HG02884 (cell line): ENCODE data around the gene SIAH1.
"Not testable (repeated sequence)": the region's sequence is repeated elsewhere in the genome, so short reads cannot be mapped to it uniquely, and the experiment has no call there.

ENCODE experiments used
- ATAC-seq: cut with Tn5 transposase; IDR thresholded peaks from one replicate; pipeline ENCODE4 v1.9.1; 2021; ENCODE audit warnings: mild to moderate bottlenecking, moderate library complexity; ENCODE audit not compliant: unreplicated experiment

Gene SIAH1

DNA sequence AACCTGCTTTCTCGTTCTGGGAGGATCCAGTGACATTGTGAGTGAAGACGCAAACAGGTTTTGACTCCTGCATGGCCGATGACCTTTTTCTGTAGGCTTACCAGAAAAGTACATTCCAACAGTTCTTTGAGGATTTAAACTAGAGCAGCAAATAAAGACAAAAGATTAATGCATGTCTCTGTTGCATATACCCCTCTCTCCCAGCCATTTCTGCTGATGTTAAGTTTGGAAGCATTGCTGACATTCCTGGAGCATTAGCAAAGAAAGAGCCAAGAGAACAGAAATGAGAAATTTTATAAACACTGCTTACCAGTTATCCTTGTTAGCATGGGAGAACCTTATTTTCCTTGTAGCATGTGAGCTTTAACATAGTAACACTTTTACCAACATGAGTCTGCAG is 49.3 kb downstream of the SIAH1 start:
- ATAC-seq = no peak

DNA sequence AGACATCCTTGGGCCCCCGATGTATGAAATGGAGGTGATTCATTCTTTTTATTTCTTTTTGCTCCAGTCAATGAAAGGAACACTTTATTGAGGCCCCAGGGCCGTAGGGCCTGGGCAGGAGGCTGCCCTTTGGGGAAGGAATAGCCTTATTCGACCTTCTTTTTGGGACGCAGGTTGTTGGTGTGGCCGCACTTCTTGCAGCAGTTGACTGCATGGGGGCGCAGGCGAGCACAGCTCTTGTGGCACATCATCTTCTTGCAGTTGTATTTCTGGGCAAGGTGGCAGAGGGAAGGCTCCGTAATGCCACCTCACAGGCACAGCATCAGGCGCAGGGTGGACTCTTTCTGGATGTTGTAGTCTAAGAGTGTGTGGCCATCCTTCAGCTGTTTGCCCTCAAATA is 50.9 kb downstream of the SIAH1 start:
- no peak for ATAC-seq

DNA sequence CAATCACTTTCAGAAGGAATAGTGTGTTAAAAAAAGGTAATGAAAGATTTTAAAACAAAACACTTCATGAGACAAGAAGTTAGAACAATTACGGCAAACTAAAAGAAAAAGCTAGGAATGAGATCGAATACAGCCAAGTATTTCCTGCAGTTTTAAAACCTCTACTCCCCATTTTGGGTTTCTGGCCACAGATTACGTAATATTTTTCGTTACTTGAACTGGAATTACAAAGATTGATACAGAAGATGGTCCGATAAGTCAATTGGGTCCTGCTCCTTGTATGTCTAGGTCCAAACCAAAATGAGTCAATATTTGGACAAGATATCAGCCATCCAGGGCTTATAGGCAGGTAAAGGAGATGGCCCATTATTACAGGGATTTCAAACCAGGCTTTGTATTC is 52.2 kb downstream of the SIAH1 start:
- no peak for ATAC-seq

DNA sequence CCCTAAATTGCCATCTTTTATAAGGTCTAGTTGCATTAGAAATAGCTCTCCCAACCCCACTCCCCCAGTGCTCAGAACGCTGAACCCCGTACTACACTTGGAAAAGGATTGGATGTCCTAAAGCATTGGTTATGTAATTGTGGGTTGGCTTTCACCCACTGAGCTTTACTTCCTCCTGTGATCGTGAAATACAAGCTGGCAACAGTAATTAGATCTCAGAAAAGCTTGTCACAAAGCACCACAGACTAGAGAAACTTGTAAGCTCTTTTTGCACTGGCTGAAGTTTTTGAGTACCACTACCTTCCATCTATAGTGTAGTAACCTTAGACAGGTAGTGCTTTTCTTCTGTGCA is 54.4 kb downstream of the SIAH1 start:
- ATAC-seq = no peak

DNA sequence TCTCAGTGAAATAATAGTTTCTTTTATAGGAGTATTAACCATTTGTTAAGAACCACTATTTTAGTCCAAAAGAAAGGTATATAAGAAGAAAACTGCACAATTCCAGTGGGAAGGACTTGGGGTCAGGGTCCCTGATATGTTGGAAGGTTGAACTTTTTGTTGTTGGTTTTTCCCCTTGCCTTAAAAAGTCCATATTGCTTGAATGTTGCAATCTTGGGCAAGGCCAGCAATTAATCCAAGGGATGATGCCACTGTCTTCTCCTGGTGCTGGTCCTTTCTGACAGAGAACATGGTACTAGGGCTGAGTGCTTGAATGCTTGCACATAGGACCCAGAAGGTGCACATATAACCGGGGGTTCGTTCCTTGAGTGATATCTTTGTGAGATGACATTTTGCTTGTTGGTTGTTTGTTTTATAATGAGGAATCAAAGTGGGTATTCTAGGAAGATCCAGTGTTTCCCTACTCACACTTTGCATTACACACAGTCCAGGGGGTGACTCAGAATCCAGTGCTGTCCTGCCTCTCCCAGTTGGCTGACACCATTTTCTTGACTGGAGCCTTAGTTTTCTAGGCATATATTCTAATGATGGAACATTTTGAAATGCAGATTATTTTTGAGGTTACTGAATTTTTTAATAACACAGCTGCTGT is 54.9 kb downstream of the SIAH1 start:
- no peak for ATAC-seq

DNA sequence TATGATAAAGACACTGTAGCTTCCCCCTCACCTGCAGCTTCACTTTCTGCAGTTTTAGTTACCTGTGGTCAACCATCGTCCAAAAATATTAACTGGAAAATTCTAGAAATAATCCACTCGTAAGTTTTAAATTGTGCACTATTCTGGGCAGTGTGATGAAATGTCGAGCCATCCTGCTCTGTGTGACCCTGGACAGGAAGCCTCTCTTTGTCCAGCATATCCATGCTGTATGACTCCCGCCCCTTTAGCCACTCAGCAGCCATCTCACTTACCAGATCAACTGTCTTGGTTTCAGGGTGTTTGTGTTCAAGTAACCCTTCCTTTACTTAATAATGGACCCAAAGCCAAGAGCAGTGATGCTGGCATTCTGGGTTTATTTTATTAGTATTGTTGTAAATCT is 56.1 kb downstream of the SIAH1 start:
- no peak for ATAC-seq

DNA sequence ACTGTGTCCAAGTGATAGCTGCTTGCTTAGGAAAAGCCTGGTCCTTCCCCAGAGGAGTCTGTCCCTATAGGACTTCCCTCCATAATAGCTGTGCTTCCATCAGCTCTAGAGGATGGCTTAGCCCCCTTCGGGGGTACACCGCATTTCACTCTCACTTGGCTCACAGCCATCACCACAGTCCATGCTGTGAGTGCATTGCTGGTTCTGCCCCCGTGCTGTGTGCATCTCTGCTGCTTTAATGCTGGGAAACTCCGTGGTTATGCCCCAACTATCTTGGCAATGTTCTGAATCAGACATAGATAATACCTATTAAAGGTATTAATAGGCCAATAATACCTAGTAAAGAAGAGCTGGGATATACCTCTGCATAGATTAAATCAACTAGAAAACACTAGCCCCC is 58.3 kb downstream of the SIAH1 start:
- ATAC-seq = no peak

DNA sequence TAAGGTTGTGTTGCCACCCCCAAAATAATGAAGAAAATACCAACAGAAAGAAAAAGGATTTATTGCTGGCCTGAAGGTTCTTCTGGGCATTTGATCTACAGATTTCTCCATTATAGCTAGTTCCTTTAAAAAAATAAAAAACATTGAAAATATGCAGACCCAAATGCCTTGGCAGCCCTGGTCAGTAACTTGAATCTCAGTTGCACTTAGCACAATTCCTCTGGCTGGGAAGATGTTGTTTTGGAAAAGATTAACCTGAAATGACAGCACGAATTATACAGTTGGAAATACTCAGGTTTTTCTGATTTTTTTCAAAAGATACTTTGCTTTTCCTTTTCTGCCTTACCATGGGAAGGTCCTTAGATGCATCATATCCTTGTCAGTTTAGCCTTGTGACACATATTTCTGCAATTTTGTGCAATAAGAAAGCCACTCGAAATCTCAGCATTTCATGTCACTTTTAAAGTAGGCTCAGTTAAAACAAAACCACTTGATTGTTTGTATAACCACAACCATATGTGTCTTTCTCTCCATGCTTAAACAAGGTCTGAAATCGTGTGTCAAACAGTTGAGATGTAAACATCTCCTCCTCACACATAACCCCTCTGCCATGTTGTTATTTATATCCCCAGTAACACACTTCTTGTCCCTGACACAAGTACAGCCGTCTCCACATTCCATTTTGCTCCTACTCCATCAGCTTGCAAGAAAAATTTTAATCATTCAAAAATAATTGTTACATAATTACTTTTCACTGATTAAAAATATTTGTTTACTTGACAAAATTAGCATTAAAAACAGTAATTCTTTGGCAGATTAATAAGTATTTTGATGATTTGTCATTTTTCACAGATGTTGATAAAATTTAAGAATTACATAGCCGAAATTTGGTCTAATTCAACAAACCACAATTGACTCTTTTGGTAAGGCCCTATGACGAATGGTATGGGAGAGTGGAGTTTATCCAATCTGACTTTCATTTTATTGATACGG is 61.1 kb downstream of the SIAH1 start:
- no peak for ATAC-seq

DNA sequence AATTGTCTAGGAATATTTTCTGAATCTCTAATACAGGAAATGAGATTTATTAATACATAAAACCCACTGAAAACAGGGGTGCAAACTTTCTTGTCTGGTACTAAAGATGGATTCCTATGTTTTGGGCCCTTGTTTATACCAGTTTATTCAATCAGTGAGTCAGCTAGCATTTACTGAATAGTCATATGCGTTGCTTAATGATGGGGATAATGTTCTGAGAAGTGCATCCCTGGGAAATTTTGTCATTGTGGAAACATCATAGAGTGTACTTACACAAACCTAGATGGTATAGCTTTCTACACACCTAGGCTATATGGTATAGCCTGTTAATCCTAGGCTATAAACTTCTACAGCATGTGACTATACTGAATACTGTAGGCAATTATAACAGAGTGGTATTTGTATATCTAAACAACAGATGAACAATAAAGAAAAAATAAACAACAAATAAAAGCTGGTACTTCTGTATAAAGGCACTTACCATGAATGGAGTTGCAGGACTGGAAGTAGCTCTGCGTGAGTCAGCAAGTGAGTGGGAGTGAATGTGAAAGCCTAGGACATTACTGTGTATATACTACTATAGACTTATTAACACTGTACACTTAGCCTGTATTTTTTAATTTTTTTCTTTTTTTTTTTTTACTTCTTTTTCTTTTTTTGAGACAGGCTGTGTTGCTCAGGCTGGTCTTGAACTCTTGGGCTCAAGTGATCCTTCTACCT is 63.7 kb downstream of the SIAH1 start:
- no peak for ATAC-seq

DNA sequence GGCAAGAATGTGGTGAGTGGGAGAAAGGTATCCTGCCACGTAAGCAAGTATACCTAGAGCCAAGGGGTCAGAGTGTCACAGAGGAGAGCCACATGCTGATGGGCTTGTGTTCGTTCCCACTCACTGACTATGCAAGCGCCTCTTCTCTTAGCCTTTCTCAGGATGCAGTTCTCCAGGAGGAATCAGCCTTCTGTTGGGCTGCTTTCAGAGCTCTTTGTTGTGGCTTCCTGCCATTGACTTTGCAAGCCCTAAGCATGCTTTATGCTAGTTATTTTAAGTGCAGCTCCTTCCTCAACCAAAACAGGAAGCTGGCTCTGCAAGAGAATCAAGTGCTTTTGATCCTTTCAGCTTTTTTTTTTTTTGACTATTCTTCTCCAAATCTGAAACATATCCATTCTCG is 66.6 kb downstream of the SIAH1 start:
- ATAC-seq = peak; percentile 70

DNA sequence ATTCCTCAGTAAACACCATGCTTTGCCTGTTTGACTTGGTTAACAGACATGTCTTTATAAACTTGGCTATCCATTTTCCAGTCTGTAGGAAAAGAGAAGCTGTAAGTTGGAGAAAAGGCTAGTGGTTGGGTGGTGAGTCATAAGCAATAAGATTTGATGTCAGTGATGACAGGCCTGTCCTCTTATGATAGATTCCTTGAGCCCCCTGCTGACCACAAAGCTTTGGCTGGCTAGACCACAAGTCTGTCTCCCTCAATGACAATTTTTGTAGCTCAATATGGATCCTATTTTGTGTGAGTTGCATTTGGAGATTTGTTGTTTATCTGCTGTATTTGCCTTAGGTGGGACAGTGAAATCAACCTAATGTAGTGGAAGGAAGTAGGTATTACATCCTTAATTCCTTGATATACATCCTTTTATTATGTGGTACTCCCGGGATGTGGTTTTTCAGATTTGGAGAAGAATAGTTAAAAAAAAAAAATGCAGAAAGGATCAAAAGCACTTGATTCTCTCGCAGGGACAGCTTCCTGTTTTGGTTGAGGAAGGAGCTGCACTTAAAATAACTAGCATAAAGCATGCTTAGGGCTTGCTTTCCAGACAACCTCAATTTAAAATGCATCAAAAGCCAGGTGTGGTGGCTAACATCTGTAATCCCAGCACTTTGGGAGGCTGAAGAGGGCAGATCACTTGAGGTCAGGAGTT is 67.4 kb downstream of the SIAH1 start:
- ATAC-seq = no peak

DNA sequence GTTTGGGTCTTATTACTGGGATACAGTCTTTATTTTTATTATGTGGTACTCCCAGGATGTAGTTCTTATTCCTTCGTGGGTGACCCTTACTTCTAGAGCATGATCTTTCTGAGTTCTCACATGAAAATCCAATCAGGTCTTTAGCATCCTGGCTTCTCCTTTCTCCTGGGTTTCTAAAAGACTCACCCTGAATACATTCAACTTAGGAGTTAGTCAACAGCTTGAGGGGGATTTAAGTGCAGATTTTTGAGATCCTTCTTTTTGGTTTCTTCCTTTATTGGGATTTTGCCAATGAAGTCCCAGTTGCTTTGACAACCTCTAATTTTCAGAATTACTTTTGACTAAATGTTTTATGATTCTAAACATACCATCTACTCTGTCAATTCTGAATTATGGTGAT is 68.2 kb downstream of the SIAH1 start:
- no peak for ATAC-seq

DNA sequence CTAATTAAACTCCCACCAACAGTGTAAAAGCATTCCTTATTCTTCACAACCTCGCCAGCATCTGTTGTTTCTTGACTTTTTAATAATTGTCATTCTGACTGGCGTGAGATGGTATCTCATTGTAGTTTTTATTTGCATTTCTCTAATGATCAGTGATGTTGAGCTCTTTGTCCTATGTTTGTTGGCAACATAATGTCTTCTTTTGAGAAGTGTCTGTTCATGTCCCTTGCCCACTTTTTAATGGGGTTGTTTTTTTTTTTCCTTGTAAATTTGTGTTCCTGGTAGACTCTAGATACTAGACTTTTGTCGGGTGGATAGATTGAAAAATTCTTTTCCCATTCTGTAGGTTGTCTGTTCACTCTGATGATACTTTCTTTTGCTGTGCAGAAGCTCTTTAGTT is 71.3 kb downstream of the SIAH1 start:
- ATAC-seq = not testable (repeated sequence)

DNA sequence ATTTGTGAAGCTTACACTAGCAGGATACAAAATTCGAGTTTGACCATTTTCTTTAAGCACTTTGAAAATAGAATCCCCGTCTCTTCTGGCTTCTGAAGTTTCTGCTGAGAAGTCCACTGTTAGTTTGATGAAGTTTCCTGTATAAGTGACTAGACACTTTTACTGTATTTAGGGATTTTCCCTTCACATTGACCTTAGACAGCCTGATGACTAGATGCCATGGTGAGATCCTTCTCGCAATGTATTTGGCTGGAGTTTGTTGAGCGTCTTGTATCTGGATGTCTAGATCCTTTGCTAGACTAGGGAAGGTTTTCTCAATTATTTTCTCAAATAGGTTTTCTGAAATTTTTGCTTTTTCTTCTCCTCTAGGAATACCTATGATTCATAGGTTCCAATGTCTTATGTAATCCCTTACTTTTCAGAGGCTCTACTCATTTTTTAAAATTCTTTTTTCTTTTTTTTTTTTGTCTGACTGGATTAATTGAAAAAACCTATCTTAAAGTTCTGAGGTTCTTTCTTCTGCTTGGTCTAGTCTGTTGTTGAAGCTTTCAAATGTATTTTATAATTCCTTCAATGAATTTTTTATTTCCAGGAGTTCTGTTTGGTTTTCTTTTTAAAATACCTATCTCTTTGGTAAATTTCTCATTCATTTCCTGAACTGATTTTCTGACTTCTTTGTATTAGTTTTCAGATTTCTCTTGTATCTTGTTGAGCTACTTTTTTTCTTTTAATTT is 74.1 kb downstream of the SIAH1 start:
- no peak for ATAC-seq
